DMS114 treated with DMSO at 0.1 percent for 48 hours (cell line): ENCODE measurements around the gene RTL10.

Source experiments
- DNase-seq: peaks from one replicate; lab custom pipeline; 2025; ENCODE audit not compliant: unreplicated experiment; lab: John Stamatoyannopoulos, UW

The RTL10 gene

GRCh38 chr22:19854778-19855503 is at the start of gene RTL10, which contains the start of gene GNB1L:
Gene RTL10, minus strand, starts transcription at chr22:19854874. Its CDS starts 2,613 bp downstream, at chr22:19852261.
Gene GNB1L, minus strand, starts transcription at chr22:19854874. Its CDS starts 33,519 bp downstream, at chr22:19821355.
- DNase-seq, result peak; percentile 86

- DNase-seq, result no peak
Observed at GRCh38 chr22:19904174-19904856, 49.6 kb upstream of the RTL10 start.

GRCh38 chr22:19903513-19903912 is 48.8 kb upstream of the RTL10 start:
- DNase-seq, result no peak

GRCh38 chr22:19903031-19903430 is 48.4 kb upstream of the RTL10 start:
- no peak for DNase-seq

GRCh38 chr22:19902245-19902715 is 47.6 kb upstream of the RTL10 start:
- DNase-seq, result no peak

GRCh38 chr22:19901577-19902244 is 47.0 kb upstream of the RTL10 start:
- no peak for DNase-seq

- DNase-seq, result no peak
Observed at GRCh38 chr22:19900707-19901436, 46.2 kb upstream of the RTL10 start.

- no peak for DNase-seq
Observed at GRCh38 chr22:19898831-19899567, 44.3 kb upstream of the RTL10 start.

GRCh38 chr22:19898145-19898544 is 43.5 kb upstream of the RTL10 start:
- DNase-seq, result no peak

- DNase-seq, result no peak
Observed at GRCh38 chr22:19897726-19898125, 43.1 kb upstream of the RTL10 start.

- DNase-seq, result no peak
Observed at GRCh38 chr22:19896665-19897355, 42.1 kb upstream of the RTL10 start.

- no peak for DNase-seq
Observed at GRCh38 chr22:19895160-19895849, 40.6 kb upstream of the RTL10 start.

- DNase-seq, result no peak
Observed at GRCh38 chr22:19893363-19893762, 38.7 kb upstream of the RTL10 start.

- DNase-seq, result no peak
Observed at GRCh38 chr22:19892925-19893324, 38.3 kb upstream of the RTL10 start.

GRCh38 chr22:19892257-19892879 is 37.7 kb upstream of the RTL10 start:
- DNase-seq, result no peak

GRCh38 chr22:19891317-19892256 is 36.9 kb upstream of the RTL10 start:
- no peak for DNase-seq

GRCh38 chr22:19890502-19891316 is 36.0 kb upstream of the RTL10 start:
- no peak for DNase-seq
